GM04504 (cell line): ENCODE data around the gene GRHL3.
"Not testable (repeated sequence)": the region's sequence is repeated elsewhere in the genome, so short reads cannot be mapped to it uniquely, and the experiment has no call there.

Experiments
- DNase-seq: peaks from one replicate; pipeline ENCODE4 v3.0.0-alpha.2; 2012; ENCODE audit warnings: low read depth

Gene GRHL3

GRCh38 chr1:24319312-24319863 is at the start of gene GRHL3:
Gene GRHL3, plus strand, starts transcription at chr1:24319357. Its CDS starts 195 bp downstream, at chr1:24319552.
- DNase-seq: no peak

- not testable (repeated sequence) for DNase-seq
Observed at GRCh38 chr1:24274203-24275103, 44.7 kb upstream of the GRHL3 start.

GRCh38 chr1:24275104-24275410 is 44.1 kb upstream of the GRHL3 start:
- no peak for DNase-seq

GRCh38 chr1:24275510-24275909 is 43.6 kb upstream of the GRHL3 start:
- no peak for DNase-seq

GRCh38 chr1:24276791-24277190 is 42.4 kb upstream of the GRHL3 start:
- DNase-seq: no peak

GRCh38 chr1:24277420-24278169 is 41.6 kb upstream of the GRHL3 start:
- DNase-seq: peak; percentile 38

- no peak for DNase-seq
Observed at GRCh38 chr1:24278726-24279125, 40.4 kb upstream of the GRHL3 start.

GRCh38 chr1:24279590-24280232 is 39.4 kb upstream of the GRHL3 start:
- DNase-seq: no peak

GRCh38 chr1:24281591-24281990 is 37.6 kb upstream of the GRHL3 start:
- no peak for DNase-seq

GRCh38 chr1:24282491-24282890 is 36.7 kb upstream of the GRHL3 start:
- DNase-seq: no peak

GRCh38 chr1:24283326-24284155 is 35.6 kb upstream of the GRHL3 start:
- DNase-seq: peak; percentile 62

- no peak for DNase-seq
Observed at GRCh38 chr1:24284156-24284471, 35.0 kb upstream of the GRHL3 start.

- no peak for DNase-seq
Observed at GRCh38 chr1:24285231-24285630, 33.9 kb upstream of the GRHL3 start.

- DNase-seq: no peak
Observed at GRCh38 chr1:24286246-24287010, 32.7 kb upstream of the GRHL3 start.

- not testable (repeated sequence) for DNase-seq
Observed at GRCh38 chr1:24287779-24288178, 31.4 kb upstream of the GRHL3 start.

- no peak for DNase-seq
Observed at GRCh38 chr1:24288479-24288878, 30.7 kb upstream of the GRHL3 start.

- peak; percentile 90 for DNase-seq
Observed at GRCh38 chr1:24289937-24290595, 29.1 kb upstream of the GRHL3 start.

GRCh38 chr1:24290933-24291487 is 28.1 kb upstream of the GRHL3 start:
- no peak for DNase-seq

GRCh38 chr1:24292103-24292502 is 27.1 kb upstream of the GRHL3 start:
- DNase-seq: no peak

- no peak for DNase-seq
Observed at GRCh38 chr1:24292887-24293286, 26.3 kb upstream of the GRHL3 start.
